LHCN-M2 (cell line): ENCODE measurements around the gene CCPG1. TPM values are rescaled to one million over a fixed set of nuclear protein-coding genes. Genes with fewer than 3 reads are reported as not detected.
A peak's percentile ranks its signal among the peaks of the same experiment; 100 is the strongest.

Source experiments
- DNase-seq: peaks from one replicate; pipeline ENCODE4 v3.0.0-alpha.2; 2012; ENCODE audit warnings: low read depth
- total RNA-seq: library from RNA; depleted of rRNA; stranded (reverse); fragments of >200 nt; gene quantifications from 2 replicates; pipeline ENCODE4 v1.2.3, GENCODE V29; 2014; rRNA removed

CCPG1 gene
- total RNA-seq, 1 experiment from 2014 or later: 43.2 TPM

DNA sequence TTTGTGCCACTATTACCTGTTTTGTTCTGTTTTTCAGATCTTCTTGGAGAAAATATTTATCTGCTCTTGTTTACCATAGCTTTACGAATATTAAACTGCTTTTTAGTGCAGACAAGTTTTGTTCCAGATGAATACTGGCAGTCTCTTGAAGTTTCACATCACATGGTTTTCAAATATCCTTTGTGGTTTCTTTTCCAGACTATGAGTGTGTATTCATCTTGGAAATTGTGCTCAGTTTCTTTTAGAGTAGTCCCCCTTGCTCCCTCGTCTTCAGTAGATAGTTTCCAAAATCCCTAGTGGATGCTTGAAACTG, 88.0 kb downstream of the CCPG1 start:
- peak; percentile 15 for DNase-seq

DNA sequence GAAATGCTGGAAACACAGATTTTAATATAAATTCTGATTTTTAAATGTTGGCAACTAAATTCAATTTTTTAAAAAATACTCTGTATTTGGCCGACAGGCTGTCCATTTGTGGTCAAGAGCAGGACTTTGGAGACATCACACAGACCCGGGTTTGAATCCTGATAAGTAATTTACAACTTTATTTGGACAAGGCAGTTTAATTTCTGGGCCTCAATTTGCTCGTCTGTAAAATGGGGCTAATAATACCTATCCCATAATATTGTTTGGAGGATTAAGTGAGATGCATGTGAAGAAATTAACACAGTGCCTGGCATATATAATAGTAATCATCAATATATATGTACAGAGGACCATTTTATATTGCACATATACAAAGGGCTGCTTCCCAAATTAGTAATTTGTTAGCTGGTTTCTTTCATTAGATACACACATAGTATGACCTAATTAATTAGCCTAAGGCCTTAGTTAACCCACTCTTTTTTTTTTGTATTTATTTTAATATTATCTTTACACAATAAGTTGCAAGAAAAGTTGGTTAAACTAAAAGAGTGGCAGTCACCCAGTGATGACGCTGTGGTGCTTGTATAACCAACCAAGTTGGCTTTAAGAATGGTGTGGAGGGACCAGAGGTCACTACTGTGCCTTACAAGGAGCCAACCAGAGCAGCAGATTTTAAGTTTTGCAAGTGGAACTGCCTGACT, 88.5 kb downstream of the CCPG1 start:
- peak; percentile 48 for DNase-seq

DNA sequence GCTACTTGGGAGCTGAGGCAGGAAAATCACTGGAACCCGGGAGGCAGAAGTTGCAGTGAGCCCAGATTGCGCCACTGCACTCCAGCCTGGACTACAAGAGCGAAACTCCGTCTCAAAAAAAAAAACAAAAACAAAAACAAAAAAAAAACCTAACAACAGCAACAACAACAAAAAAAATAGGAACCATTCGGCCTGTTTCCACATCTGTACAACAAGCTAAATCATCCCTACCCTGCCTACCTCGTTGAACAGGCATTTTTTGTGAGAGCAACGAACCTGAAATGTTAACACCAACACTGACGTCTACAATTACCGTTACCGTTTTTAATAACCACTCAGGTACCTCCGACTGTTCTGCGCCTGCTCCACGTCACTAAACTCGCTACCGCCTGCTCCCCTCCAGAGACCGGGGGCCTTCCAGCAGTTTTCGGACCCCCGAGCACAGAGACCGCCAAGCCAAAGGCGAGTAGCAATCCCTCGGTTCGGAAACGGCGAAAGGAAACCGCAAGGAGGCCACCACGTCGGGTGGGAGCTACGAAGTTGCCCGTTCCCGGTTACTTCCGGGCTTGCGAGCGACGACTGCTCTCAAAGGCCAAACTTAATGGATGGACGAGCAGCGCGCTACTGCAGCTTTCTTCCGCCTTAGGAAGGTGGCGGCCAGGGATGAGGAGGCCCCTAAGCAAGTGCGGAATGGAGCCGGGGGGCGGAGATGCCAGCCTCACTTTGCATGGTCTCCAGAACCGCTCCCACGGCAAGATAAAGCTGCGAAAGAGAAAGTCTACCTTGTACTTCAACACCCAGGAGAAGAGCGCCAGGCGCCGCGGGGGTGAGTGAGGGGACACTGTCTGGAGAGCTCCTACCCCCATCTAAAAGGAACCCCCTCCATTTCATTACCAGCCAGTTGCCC, 89.3 kb downstream of the CCPG1 start, which contains the start of the genes PIGB and PIGBOS1:
PIGB (plus strand) TSS at position 635 of the 907 bp plus-strand sequence; CDS start at position 664, 29 bp downstream.
PIGBOS1 (minus strand) TSS at position 536 of the 907 bp plus-strand sequence. CDS start 1,331 bp downstream, outside the sequence.
- peak; percentile 87 for DNase-seq

Other genes with a start within 250 kb of the CCPG1 start
- gene RSL24D1, start 211.4 kb downstream of the CCPG1 start, total RNA-seq: 61.0 and 64.8 TPM in 2 replicates
- gene RAB27A, start 118.5 kb downstream of the CCPG1 start, total RNA-seq: 4.0 and 5.6 TPM in 2 replicates
- 7.0 and 15.0 TPM in 2 replicates for gene PIGBOS1, start 89.2 kb downstream of the CCPG1 start, total RNA-seq
- 12.9 and 19.7 TPM in 2 replicates for gene PIGB, start 89.1 kb downstream of the CCPG1 start, total RNA-seq
- gene PIERCE2, start 136 bp upstream of the CCPG1 start, total RNA-seq: 3.4 and 4.6 TPM in 2 replicates
- gene DNAAF4, start 99.9 kb upstream of the CCPG1 start, total RNA-seq: 2.9 and 4.0 TPM in 2 replicates
- gene PYGO1, start 180.0 kb upstream of the CCPG1 start, total RNA-seq: 10.5 and 11.7 TPM in 2 replicates